Epidermal melanocyte (primary cell): ENCODE measurements around the gene RSPH1.

Experiments used
- DNase-seq: peaks from one replicate; pipeline ENCODE4 v3.0.0; 2011; ENCODE audit warnings: low spot score; ENCODE audit not compliant: insufficient read length

The RSPH1 gene

GRCh38 chr21:42532466-42533181, 36.6 kb upstream of the RSPH1 start:
- DNase-seq, result peak; percentile 66

GRCh38 chr21:42531771-42532170, 35.7 kb upstream of the RSPH1 start:
- no peak for DNase-seq

GRCh38 chr21:42530167-42530518, 34.1 kb upstream of the RSPH1 start:
- no peak for DNase-seq

GRCh38 chr21:42527489-42528158, 31.6 kb upstream of the RSPH1 start:
- DNase-seq, result peak; percentile 50

- DNase-seq, result no peak
Measured at GRCh38 chr21:42527127-42527488, 31.1 kb upstream of the RSPH1 start.

GRCh38 chr21:42526379-42526727, 30.3 kb upstream of the RSPH1 start:
- DNase-seq, result no peak

- DNase-seq, result no peak
Measured at GRCh38 chr21:42525676-42526378, 29.8 kb upstream of the RSPH1 start.

- DNase-seq, result no peak
Measured at GRCh38 chr21:42525029-42525581, 29.1 kb upstream of the RSPH1 start.

GRCh38 chr21:42524341-42525028, 28.5 kb upstream of the RSPH1 start:
- peak; percentile 41 for DNase-seq

- DNase-seq, result no peak
Measured at GRCh38 chr21:42523941-42524340, 27.9 kb upstream of the RSPH1 start.

GRCh38 chr21:42523211-42523610, 27.2 kb upstream of the RSPH1 start:
- no peak for DNase-seq

- DNase-seq, result no peak
Measured at GRCh38 chr21:42522771-42523170, 26.7 kb upstream of the RSPH1 start.

- no peak for DNase-seq
Measured at GRCh38 chr21:42522271-42522670, 26.2 kb upstream of the RSPH1 start.

GRCh38 chr21:42521805-42522204, 25.8 kb upstream of the RSPH1 start:
- DNase-seq, result no peak

GRCh38 chr21:42521384-42521783, 25.4 kb upstream of the RSPH1 start:
- no peak for DNase-seq

- no peak for DNase-seq
Measured at GRCh38 chr21:42520628-42521253, 24.7 kb upstream of the RSPH1 start.

GRCh38 chr21:42518626-42519025, 22.6 kb upstream of the RSPH1 start:
- DNase-seq, result no peak

- no peak for DNase-seq
Measured at GRCh38 chr21:42518215-42518614, 22.2 kb upstream of the RSPH1 start.

- DNase-seq, result peak; percentile 65
Measured at GRCh38 chr21:42515708-42516502, 19.9 kb upstream of the RSPH1 start.

- no peak for DNase-seq
Measured at GRCh38 chr21:42514883-42515228, 18.8 kb upstream of the RSPH1 start.
